Uterus (tissue), 4 donors: ENCODE data around the gene TSHZ2. TPM values are rescaled to one million over a fixed set of nuclear protein-coding genes. Genes with fewer than 3 reads are reported as not detected.

Source experiments
- DNase-seq, 2 donors: peaks; one replicate each; pipeline ENCODE4 v3.0.0-alpha.2; 2019 to 2020
- H3K27ac ChIP-seq, 2 donors: fragments of 200-600 bp; sonication (generic); 1 replicate in 1 of 2; 2 replicates in 1 of 2; pipeline ENCODE4 v1.5.1; 2016 to 2018
- H3K27me3 ChIP-seq, 2 donors: fragments of 200-600 bp; sonication (generic); one replicate each; pipeline ENCODE4 v1.5.1; 2018 to 2019; ENCODE audit warnings: control low read depth in 1 of 2
- H3K36me3 ChIP-seq, 2 donors: fragments of 200-600 bp; sonication (generic); one replicate each; pipeline ENCODE4 v1.5.1; 2019; ENCODE audit warnings: control low read depth in 1 of 2
- H3K4me1 ChIP-seq, 2 donors: fragments of 200-600 bp; sonication (generic); one replicate each; pipeline ENCODE4 v1.5.1; 2018 to 2019; ENCODE audit warnings: control low read depth in 1 of 2
- H3K4me3 ChIP-seq, 2 donors: fragments of 200-600 bp; sonication (generic); 1 replicate in 1 of 2; 2 replicates in 1 of 2; pipeline ENCODE4 v1.5.1; 2018 to 2019; ENCODE audit warnings: mild to moderate bottlenecking in 1 of 2
- H3K9me3 ChIP-seq, 2 donors: fragments of 200-600 bp; sonication (generic); one replicate each; pipeline ENCODE4 v1.5.1; 2019; ENCODE audit warnings: control low read depth in 1 of 2
- POLR2A ChIP-seq, 2 donors: fragments of 450-650 bp; IDR thresholded peaks; one replicate each; pipeline ENCODE4 v1.6.1; 2016; ENCODE audit warnings: antibody characterized with exemption in 2 of 2, mild to moderate bottlenecking in 1 of 2, moderate library complexity in 1 of 2
- intact Hi-C: fragments of 100-400 bp; cut with DNase I; formaldehyde crosslinking; loops from one replicate; pipeline ENCODE4 v1.15.1; 2023; ENCODE audit warnings: low total_unique reads
- total RNA-seq, 4 donors: library from RNA; depleted of rRNA in 3 of 4; stranded (reverse); fragments of >200 nt in 3 of 4; gene quantifications; one replicate each; pipeline versions ENCODE4 v1.1.0 to v1.2.4, GENCODE V29; 2014 to 2023
- TF ChIP-seq, protein P1 (sequence below), 4 experiments: fragments of 200-600 bp in 2 of 4; fragments of 450-650 bp in 2 of 4; sonication (generic) in 2 of 4; IDR thresholded peaks; one replicate each; pipeline ENCODE4 v1.5.1; 2016 to 2019; ENCODE audit warnings: antibody characterized with exemption in 4 of 4, mild to moderate bottlenecking in 2 of 4, moderate library complexity in 1 of 4
- donor health status: DM: yes; HTN: yes; CAD: no.

Gene TSHZ2
- total RNA-seq, 4 donors from 2014 or later, result 22.0 to 50.1 (median 33.1) TPM

DNA sequence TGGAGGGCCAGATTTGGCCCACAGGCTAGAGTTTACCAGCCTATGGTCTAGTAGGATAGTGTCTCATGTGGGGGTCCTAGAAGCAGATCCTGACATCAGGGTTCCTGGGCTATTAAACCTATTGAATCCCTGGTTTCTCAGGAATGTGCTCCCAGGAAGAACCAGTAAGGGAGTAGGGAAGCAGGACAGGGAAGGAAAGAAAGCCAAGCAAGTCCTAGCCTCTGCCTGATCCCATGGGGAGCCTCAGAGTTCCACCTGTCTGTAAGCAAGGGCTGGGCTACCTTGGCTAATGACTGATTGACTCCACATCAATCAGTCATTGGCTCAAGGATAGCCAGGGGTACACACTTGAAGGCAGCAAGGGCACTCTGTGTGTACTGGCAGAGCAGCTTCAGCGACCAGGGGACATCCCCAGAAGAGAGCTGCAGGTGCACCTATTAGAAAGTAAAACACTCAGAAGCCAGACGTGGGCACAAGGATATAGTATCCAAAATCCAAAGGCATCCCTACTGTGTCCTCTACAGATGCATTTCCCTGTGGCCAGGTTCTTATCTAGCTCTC lies 309.5 kb downstream of the TSHZ2 start:
- intact Hi-C loops, result no loop called here
- no peaks in the 10 kb centered on the region for H3K36me3 ChIP-seq
- H3K4me1 ChIP-seq, result no peaks in the 10 kb centered on the region
- H3K27ac ChIP-seq, result no peak overlapping the region
- H3K9me3 ChIP-seq, result no peaks in the 10 kb centered on the region
- no peak overlapping the region for H3K4me3 ChIP-seq
- no peak for DNase-seq
- H3K27me3 ChIP-seq, result no peaks in the 10 kb centered on the region
- no peak for TF ChIP-seq POLR2A (IDR thresholded peaks at IDR 0.05)
- TF ChIP-seq, protein P1, sequence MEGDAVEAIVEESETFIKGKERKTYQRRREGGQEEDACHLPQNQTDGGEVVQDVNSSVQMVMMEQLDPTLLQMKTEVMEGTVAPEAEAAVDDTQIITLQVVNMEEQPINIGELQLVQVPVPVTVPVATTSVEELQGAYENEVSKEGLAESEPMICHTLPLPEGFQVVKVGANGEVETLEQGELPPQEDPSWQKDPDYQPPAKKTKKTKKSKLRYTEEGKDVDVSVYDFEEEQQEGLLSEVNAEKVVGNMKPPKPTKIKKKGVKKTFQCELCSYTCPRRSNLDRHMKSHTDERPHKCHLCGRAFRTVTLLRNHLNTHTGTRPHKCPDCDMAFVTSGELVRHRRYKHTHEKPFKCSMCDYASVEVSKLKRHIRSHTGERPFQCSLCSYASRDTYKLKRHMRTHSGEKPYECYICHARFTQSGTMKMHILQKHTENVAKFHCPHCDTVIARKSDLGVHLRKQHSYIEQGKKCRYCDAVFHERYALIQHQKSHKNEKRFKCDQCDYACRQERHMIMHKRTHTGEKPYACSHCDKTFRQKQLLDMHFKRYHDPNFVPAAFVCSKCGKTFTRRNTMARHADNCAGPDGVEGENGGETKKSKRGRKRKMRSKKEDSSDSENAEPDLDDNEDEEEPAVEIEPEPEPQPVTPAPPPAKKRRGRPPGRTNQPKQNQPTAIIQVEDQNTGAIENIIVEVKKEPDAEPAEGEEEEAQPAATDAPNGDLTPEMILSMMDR (IDR thresholded peaks at IDR 0.05), result no peak

DNA sequence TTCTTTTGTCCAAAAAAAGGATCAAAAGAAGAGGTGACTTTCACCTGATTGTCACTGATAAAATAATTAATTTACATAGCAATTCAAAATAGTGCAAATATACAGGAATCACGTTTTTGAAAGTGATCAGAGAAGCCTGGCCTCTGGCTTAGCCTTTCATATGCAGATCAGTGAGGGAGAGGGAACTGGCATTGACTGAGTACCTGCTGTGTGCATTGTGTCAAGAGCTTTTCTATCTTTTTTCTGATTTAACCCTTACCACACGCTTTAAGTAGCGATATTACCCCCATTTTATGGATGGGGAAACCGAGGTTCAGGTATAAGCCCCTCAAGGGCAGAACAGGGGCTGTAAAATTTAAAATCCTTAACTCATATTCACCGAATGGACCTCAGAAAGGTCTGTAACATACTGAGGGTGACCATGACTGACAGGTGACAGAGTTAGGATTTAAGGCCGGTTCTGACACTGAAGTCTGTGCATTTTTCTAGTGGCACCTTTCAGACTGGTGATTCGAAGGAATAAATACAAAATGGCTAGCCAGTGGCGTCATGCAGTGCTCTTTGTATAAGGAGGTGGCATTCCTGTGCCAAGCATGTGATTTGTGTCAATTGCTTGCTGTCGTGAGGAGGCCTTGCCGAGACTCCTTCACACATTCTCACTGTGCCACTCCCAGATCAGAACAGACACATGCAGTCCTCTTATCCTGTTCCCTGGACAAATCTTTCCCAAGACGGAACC lies 310.2 kb downstream of the TSHZ2 start:
- intact Hi-C loops, result no loop called here
- Histone ChIP-seq H3K27ac (no peak overlapping the region), H3K27me3 (no peaks in the 10 kb centered on the region), H3K9me3 (no peaks in the 10 kb centered on the region), H3K4me3 (no peak overlapping the region), H3K4me1 (no peaks in the 10 kb centered on the region), H3K36me3 (no peaks in the 10 kb centered on the region)
- TF ChIP-seq POLR2A (IDR thresholded peaks at IDR 0.05), result no peak
- TF ChIP-seq, protein P1 (IDR thresholded peaks at IDR 0.05), result no peak
- DNase-seq, result no peak

DNA sequence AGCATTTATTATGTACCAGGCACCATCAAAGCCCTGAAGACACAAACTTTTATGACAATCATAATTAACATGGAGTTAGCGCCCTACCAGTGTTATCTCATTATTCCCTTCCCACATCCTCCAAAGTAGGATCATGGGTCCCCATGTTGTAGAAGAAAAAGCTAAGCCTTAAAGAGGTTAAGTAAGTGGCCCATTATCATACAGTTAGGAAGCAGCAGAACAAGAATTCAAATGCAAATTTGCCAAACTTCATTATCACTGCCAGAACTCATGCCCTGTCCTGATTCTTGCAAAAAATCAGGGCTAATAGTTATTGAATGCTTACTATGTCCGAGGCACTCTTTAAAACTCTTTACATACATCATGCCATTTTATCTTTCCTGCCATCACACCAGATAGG lies 310.9 kb downstream of the TSHZ2 start:
- intact Hi-C loops, result no loop called here

DNA sequence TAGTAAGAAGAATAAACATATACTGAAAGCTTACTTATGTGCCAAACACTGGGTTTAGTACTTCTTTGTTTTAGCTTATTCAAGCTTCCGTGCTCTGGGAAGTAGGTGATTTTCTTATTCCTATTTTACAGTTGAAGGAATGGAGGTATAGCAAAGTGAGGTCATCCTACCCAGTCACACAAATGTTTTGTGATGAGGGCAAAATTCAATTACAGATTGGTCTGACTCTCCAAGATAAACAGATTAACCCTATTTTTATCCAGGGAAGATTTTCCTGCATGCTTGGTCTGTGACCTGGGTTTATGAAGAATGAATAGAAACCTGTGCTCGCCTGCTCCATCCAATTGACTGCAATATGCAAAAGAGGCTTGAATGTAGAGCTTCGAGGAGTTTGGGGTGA lies 311.4 kb downstream of the TSHZ2 start:
- Histone ChIP-seq H3K27me3 (no peaks in the 10 kb centered on the region), H3K36me3 (no peaks in the 10 kb centered on the region), H3K4me3 (no peak overlapping the region), H3K4me1 (no peaks in the 10 kb centered on the region), H3K27ac (no peak overlapping the region), H3K9me3 (no peaks in the 10 kb centered on the region)
- intact Hi-C loops, result no loop called here
- TF ChIP-seq, protein P1 (IDR thresholded peaks at IDR 0.05), result no peak
- no peak for TF ChIP-seq POLR2A (IDR thresholded peaks at IDR 0.05)
- DNase-seq, result no peak

More for the DNA sequence above, 310.9 kb downstream of the TSHZ2 start:
- no peak overlapping the region for H3K27ac ChIP-seq
- H3K4me3 ChIP-seq, result no peak overlapping the region
- no peaks in the 10 kb centered on the region for H3K4me1 ChIP-seq
- TF ChIP-seq, protein P1 (IDR thresholded peaks at IDR 0.05), result no peak
- no peak for TF ChIP-seq POLR2A (IDR thresholded peaks at IDR 0.05)
- H3K36me3 ChIP-seq, result no peaks in the 10 kb centered on the region
- H3K27me3 ChIP-seq, result no peaks in the 10 kb centered on the region
- DNase-seq, result no peak
- H3K9me3 ChIP-seq, result no peaks in the 10 kb centered on the region

DNA sequence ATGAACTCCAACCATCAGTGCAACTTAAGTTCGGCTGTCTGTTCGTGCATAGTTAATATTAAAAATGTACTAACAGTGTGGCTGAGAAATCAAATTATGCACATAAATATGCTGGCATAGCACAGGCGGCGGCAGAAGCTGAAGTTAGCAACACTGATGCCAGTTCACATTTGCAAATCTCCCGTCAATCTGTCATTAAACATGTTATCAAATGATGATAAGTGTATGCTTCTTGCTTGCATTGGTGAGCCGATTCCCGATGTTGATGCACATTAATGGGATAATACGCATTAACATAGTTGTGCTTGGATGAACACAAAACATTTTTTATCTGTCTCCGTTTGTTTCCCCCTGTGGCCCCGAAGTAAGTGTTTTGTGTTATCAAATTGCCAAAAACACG lies 312.1 kb downstream of the TSHZ2 start:
- TF ChIP-seq POLR2A (IDR thresholded peaks at IDR 0.05), result no peak
- TF ChIP-seq, protein P1 (IDR thresholded peaks at IDR 0.05), result no peak
- Histone ChIP-seq H3K36me3 (no peaks in the 10 kb centered on the region), H3K27ac (no peak overlapping the region), H3K4me1 (no peaks in the 10 kb centered on the region), H3K9me3 (no peaks in the 10 kb centered on the region), H3K27me3 (no peaks in the 10 kb centered on the region), H3K4me3 (no peak overlapping the region)
- intact Hi-C loops, result no loop called here
- no peak for DNase-seq
